OCI-LY1 (cell line): ENCODE results near the gene PXT1.

Source experiments
- H2AFZ ChIP-seq: fragments of 200-600 bp; sonication (generic), shearing (Covaris generic); 2 replicates; pipeline ENCODE4 v1.6.0; 2014; ENCODE audit warnings: antibody characterized with exemption, mild to moderate bottlenecking, low read length
- H3F3A ChIP-seq: fragments of 200-600 bp; sonication (generic), shearing (Covaris generic); 2 replicates; pipeline ENCODE4 v1.6.0; 2014; ENCODE audit warnings: mild to moderate bottlenecking, antibody characterized with exemption, low read length, moderate library complexity; ENCODE audit not compliant: insufficient read depth
- H3K27ac ChIP-seq: fragments of 200-600 bp; sonication (generic); 2 replicates; pipeline ENCODE4 v1.5.1; 2014; ENCODE audit warnings: low read length, mixed run types, mild to moderate bottlenecking, low read depth; ENCODE audit not compliant: poor library complexity, severe bottlenecking
- H3K27me3 ChIP-seq: fragments of 200-600 bp; sonication (generic); 2 replicates; pipeline ENCODE4 v1.6.0; 2014; ENCODE audit warnings: antibody characterized with exemption, mild to moderate bottlenecking, low read length, moderate library complexity; ENCODE audit not compliant: insufficient read depth
- H3K36me3 ChIP-seq: fragments of 200-600 bp; sonication (generic); 2 replicates; pipeline ENCODE4 v1.6.1; 2014; ENCODE audit warnings: mild to moderate bottlenecking, antibody characterized with exemption, low read length, moderate library complexity, mixed read lengths; ENCODE audit not compliant: insufficient read depth
- H3K4me1 ChIP-seq: fragments of 200-600 bp; sonication (generic); 2 replicates; pipeline ENCODE4 v1.5.1; 2014; ENCODE audit warnings: mild to moderate bottlenecking, low read length, moderate library complexity; ENCODE audit not compliant: insufficient read depth, severe bottlenecking
- H3K4me2 ChIP-seq: fragments of 200-600 bp; sonication (generic), shearing (Covaris generic); 2 replicates; pipeline ENCODE4 v1.6.1; 2014; ENCODE audit warnings: low read length
- H3K4me3 ChIP-seq: fragments of 200-600 bp; sonication (generic); 2 replicates; pipeline ENCODE4 v1.5.1; 2014; ENCODE audit warnings: low read length, low read depth, mild to moderate bottlenecking, mixed read lengths; ENCODE audit not compliant: poor library complexity, severe bottlenecking
- H3K79me2 ChIP-seq: fragments of 200-600 bp; shearing (Covaris generic); 2 replicates; pipeline ENCODE4 v1.6.1; 2016; ENCODE audit warnings: mixed run types, low read length, mixed read lengths; ENCODE audit not compliant: insufficient read depth
- H3K9ac ChIP-seq: fragments of 200-600 bp; sonication (generic), shearing (Covaris generic); 2 replicates; pipeline ENCODE4 v1.6.1; 2014; ENCODE audit warnings: mild to moderate bottlenecking, low read length, mixed read lengths
- H3K9me2 ChIP-seq: fragments of 200-600 bp; sonication (generic), shearing (Covaris generic); 2 replicates; pipeline ENCODE4 v1.6.1; 2014; ENCODE audit warnings: low read depth, mild to moderate bottlenecking, low read length, mixed read lengths
- H3K9me3 ChIP-seq: fragments of 200-600 bp; shearing (Covaris generic); 2 replicates; pipeline ENCODE4 v1.6.1; 2014; ENCODE audit warnings: low read length, mixed read lengths
- H4K20me1 ChIP-seq: fragments of 200-600 bp; sonication (generic), shearing (Covaris generic); 2 replicates; pipeline ENCODE4 v1.6.0; 2016; ENCODE audit warnings: mild to moderate bottlenecking, low read length; ENCODE audit not compliant: insufficient read depth
- CTCF ChIP-seq: fragments of 200-600 bp; sonication (generic), shearing (Covaris generic); IDR thresholded peaks from 2 replicates; pipeline ENCODE4 v1.5.1; 2017; ENCODE audit warnings: mild to moderate bottlenecking, antibody characterized with exemption, low read length, moderate library complexity, mixed read lengths
- EZH2 ChIP-seq: fragments of 200-600 bp; sonication (generic), shearing (Covaris generic); IDR thresholded peaks from 2 replicates; pipeline ENCODE4 v1.8.0; 2017; ENCODE audit warnings: borderline replicate concordance, mixed run types, mild to moderate bottlenecking, antibody characterized with exemption, low read length, moderate library complexity, mixed read lengths

Gene PXT1

GRCh38 chr6:36422714-36423100 lies 19.9 kb downstream of the PXT1 start:
- H3K9me3 ChIP-seq = no peaks in the 10 kb centered on the region
- H3K36me3 ChIP-seq = no peaks in the 10 kb centered on the region
- peak overlapping the region; percentile 97 for H2AFZ ChIP-seq
- peak overlapping the region; percentile 75 for H3K9ac ChIP-seq
- H3K4me3 ChIP-seq = peak overlapping the region; percentile 69
- H3K9me2 ChIP-seq = no peaks in the 10 kb centered on the region
- H4K20me1 ChIP-seq = no peaks in the 10 kb centered on the region
- H3K79me2 ChIP-seq = no peaks in the 10 kb centered on the region
- H3F3A ChIP-seq = no peaks in the 10 kb centered on the region
- H3K4me2 ChIP-seq = peak overlapping the region; percentile 90
- peaks cover 16% of the 10 kb centered on the region for H3K4me1 ChIP-seq
- TF ChIP-seq CTCF (no peak), EZH2 (no peak)
- H3K27ac ChIP-seq = no peak overlapping the region
- no peaks in the 10 kb centered on the region for H3K27me3 ChIP-seq

- H2AFZ ChIP-seq = no peak overlapping the region
- no peaks in the 10 kb centered on the region for H3K36me3 ChIP-seq
- H3F3A ChIP-seq = no peaks in the 10 kb centered on the region
- H3K4me1 ChIP-seq = peaks cover 16% of the 10 kb centered on the region
- no peaks in the 10 kb centered on the region for H3K9me3 ChIP-seq
- no peaks in the 10 kb centered on the region for H3K9me2 ChIP-seq
- no peak for TF ChIP-seq CTCF
- TF ChIP-seq EZH2 = no peak
- H3K27me3 ChIP-seq = no peaks in the 10 kb centered on the region
- no peak overlapping the region for H3K9ac ChIP-seq
- no peaks in the 10 kb centered on the region for H4K20me1 ChIP-seq
- no peak overlapping the region for H3K27ac ChIP-seq
- H3K4me2 ChIP-seq = no peak overlapping the region
- H3K4me3 ChIP-seq = no peak overlapping the region
- no peaks in the 10 kb centered on the region for H3K79me2 ChIP-seq
These were observed 23.3 kb downstream of the PXT1 start for GRCh38 chr6:36419310-36419709.

- Histone ChIP-seq H4K20me1 (no peaks in the 10 kb centered on the region), H3K9me2 (no peaks in the 10 kb centered on the region), H2AFZ (no peak overlapping the region), H3K9me3 (no peaks in the 10 kb centered on the region; the same call in 1 of the 2 replicates), H3K4me3 (no peak overlapping the region), H3K27me3 (no peaks in the 10 kb centered on the region), H3K9ac (no peak overlapping the region), H3K4me1 (peaks cover 10% of the 10 kb centered on the region), H3K27ac (no peak overlapping the region), H3F3A (no peaks in the 10 kb centered on the region), H3K36me3 (no peaks in the 10 kb centered on the region), H3K4me2 (no peak overlapping the region), H3K79me2 (no peaks in the 10 kb centered on the region)
- no peak for TF ChIP-seq CTCF
- no peak for TF ChIP-seq EZH2
These were observed 24.1 kb downstream of the PXT1 start for GRCh38 chr6:36418558-36418957.
